Neutrophil (primary cell): ENCODE measurements around the gene GCN1.

Experiments
- H3K27ac ChIP-seq: fragments of 200-600 bp; sonication (generic); 2 replicates; pipeline ENCODE4 v1.5.1; 2016; ENCODE audit warnings: mild to moderate bottlenecking, moderate library complexity
- H3K27me3 ChIP-seq: fragments of 200-600 bp; sonication (generic); 2 replicates; pipeline ENCODE4 v1.6.0; 2016; ENCODE audit warnings: mild to moderate bottlenecking
- H3K36me3 ChIP-seq: fragments of 200-600 bp; sonication (generic); 2 replicates; pipeline ENCODE4 v1.5.1; 2017
- H3K4me1 ChIP-seq, 2 experiments: fragments of 200-600 bp in 1 of 2; sonication (generic) in 1 of 2; 1 replicate in 1 of 2; 2 replicates in 1 of 2; pipeline versions ENCODE4 v1.5.1 to v1.6.1; 2013 to 2016; ENCODE audit warnings: low read depth in 1 of 2, low read length in 1 of 2, mild to moderate bottlenecking in 1 of 2, moderate library complexity in 1 of 2; ENCODE audit not compliant: control insufficient read depth in 1 of 2, insufficient read depth in 1 of 2
- H3K4me3 ChIP-seq, 2 experiments: fragments of 200-600 bp in 1 of 2; sonication (generic) in 1 of 2; 1 replicate in 1 of 2; 2 replicates in 1 of 2; pipeline ENCODE4 v1.5.1; 2013 to 2016; ENCODE audit warnings: low read depth in 1 of 2, low read length in 1 of 2, mild to moderate bottlenecking in 1 of 2, moderate library complexity in 1 of 2
- H3K9me3 ChIP-seq: fragments of 200-600 bp; sonication (generic); 2 replicates; pipeline ENCODE4 v1.5.1; 2016
- TF ChIP-seq, protein P1 (sequence below): fragments of 200-600 bp; sonication (generic); IDR thresholded peaks from 2 replicates; pipeline ENCODE4 v1.5.1; 2016; ENCODE audit warnings: antibody characterized with exemption

GCN1 gene

DNA sequence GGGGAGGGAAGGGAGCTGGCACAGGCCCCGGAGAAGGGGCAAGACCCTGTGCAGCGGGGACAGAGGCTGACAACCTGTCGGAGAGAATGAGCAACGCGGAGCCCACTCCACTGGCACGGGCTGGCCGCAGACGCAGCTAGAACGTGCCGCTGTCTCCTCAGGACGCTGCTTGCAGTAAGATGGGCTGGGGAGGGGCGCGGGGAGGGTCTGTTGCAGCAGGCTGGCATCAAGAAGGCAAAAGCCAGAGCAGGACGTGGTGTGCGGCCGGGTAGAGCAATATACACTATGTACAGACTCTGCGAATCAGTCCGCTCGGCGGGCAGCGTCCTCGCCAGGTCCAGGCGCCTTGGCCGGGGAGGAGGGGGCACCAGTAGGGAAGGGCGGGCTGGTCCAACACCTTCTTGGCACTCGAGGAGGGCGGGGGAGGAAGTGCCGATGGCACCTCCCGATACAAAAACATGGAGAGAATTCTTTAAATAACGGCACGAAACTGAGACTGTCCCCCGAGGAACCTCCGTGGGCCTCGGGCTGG lies 97.8 kb downstream of the GCN1 start:
- Histone ChIP-seq H3K4me3 (no peak overlapping the region), H3K27ac (no peak overlapping the region), H3K27me3 (no peaks in the 10 kb centered on the region), H3K36me3 (peaks cover 100% of the 10 kb centered on the region), H3K4me1 (no peaks in the 10 kb centered on the region), H3K9me3 (no peaks in the 10 kb centered on the region)
- TF ChIP-seq, protein P1, sequence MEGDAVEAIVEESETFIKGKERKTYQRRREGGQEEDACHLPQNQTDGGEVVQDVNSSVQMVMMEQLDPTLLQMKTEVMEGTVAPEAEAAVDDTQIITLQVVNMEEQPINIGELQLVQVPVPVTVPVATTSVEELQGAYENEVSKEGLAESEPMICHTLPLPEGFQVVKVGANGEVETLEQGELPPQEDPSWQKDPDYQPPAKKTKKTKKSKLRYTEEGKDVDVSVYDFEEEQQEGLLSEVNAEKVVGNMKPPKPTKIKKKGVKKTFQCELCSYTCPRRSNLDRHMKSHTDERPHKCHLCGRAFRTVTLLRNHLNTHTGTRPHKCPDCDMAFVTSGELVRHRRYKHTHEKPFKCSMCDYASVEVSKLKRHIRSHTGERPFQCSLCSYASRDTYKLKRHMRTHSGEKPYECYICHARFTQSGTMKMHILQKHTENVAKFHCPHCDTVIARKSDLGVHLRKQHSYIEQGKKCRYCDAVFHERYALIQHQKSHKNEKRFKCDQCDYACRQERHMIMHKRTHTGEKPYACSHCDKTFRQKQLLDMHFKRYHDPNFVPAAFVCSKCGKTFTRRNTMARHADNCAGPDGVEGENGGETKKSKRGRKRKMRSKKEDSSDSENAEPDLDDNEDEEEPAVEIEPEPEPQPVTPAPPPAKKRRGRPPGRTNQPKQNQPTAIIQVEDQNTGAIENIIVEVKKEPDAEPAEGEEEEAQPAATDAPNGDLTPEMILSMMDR: no peak

DNA sequence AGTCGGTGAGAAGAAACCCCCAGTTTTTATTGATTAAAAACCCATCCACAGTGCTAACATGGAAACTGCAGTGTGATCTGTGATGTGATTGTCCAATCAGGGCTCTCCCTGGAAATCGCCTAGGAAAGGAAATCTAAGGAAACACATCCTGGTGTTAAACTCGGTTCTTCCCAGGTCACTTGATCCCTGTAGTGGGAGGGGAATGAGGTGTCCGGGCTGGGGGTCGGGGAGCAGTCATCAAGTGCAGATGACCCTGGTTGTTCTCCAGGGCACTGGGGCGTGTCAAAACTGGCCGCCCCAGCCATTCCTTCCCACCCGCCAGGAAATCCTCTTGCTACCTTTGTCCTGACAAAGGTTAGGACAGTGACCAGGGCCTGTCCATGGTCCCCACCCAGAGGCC lies 98.8 kb downstream of the GCN1 start:
- no peak overlapping the region for H3K27ac ChIP-seq
- H3K27me3 ChIP-seq: no peaks in the 10 kb centered on the region
- H3K4me3 ChIP-seq: no peak overlapping the region
- no peaks in the 10 kb centered on the region for H3K4me1 ChIP-seq
- peaks cover 94% of the 10 kb centered on the region for H3K36me3 ChIP-seq
- H3K9me3 ChIP-seq: no peaks in the 10 kb centered on the region
- TF ChIP-seq, protein P1: no peak

DNA sequence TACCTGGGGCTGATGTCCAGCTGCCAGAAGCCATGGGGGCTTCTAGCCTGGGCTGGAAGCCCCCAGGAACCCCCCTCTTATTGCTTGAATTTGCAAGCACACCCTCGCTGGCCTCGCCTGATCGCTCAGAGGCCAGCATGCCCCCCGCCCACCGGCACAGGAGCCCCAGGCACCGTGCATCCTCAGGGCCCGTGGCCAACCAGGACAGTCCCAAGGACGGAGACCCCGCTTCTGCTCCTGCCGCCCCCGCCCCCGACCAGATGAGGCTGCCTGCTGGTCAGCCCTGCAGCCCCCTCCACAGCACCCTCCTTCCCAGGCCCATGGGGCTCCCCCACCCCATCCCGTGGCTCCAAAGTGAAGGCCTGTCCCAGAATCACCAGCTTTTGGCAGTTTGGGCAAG lies 99.2 kb downstream of the GCN1 start:
- Histone ChIP-seq H3K27me3 (no peaks in the 10 kb centered on the region), H3K4me3 (no peak overlapping the region), H3K4me1 (no peaks in the 10 kb centered on the region), H3K9me3 (no peaks in the 10 kb centered on the region), H3K36me3 (peaks cover 90% of the 10 kb centered on the region), H3K27ac (no peak overlapping the region)
- TF ChIP-seq, protein P1: no peak

DNA sequence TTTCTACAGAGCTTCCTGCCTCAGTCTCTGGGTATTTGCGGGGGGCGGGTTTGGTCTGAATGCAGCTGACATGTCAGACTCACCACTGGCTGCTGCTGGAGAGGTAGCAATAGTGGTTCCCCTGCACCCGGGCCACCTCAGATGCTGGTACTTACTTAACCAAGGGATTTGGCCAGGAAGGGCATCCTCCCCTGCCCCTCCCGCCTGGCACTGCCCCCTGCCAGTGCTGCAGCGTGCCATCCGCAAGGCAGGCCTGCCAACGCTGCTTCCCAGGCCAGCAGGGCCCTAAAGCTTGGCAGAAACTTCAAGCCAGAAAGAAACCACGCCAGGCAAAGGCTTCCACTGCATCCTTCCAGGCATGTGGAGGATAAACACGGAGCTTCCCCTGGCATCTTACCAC lies 100.0 kb downstream of the GCN1 start:
- TF ChIP-seq, protein P1: no peak
- H3K9me3 ChIP-seq: no peaks in the 10 kb centered on the region
- H3K4me1 ChIP-seq: peaks cover under 1% of the 10 kb centered on the region in 2 experiments
- H3K4me3 ChIP-seq: no peak overlapping the region
- no peaks in the 10 kb centered on the region for H3K27me3 ChIP-seq
- no peak overlapping the region for H3K27ac ChIP-seq
- H3K36me3 ChIP-seq: peaks cover 82% of the 10 kb centered on the region

DNA sequence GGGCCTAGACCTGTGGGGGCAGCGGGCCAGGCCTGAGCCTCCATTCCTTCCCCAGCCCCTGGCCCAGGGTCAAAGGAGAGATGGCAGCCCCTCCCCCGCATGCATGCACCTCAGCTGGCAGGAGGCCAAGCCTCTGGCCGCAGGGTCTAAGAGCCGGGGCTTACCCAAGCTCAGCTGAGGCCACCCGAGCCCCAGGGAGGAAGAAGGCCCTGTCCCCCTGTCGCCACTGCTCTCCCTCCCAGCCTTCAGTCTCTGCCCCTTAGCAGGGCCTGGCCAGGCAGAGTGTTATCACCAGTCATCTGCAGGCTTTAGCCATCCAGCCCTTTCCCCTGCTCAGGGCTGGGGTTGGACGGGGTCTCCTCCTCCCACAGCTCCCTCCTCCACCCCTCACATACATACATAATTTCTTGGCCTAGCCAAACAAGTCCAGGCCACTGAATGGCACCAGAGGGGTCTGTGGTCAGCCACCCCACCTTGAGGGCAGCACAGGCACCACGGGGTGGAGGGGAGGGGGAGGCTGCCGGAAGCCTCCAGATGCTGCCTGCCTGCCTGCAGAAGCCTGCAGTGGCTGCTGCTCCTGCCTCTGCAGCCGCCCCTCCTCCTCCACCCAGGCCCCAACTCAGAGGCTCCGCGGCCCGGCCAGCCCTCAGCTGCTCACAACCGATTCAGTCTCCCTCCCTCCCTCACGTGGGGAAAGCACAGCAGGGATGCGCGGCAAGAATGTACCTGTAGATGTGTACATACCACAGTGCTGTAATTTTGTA lies 100.7 kb downstream of the GCN1 start:
- Histone ChIP-seq H3K4me3 (no peak overlapping the region), H3K36me3 (peaks cover 75% of the 10 kb centered on the region), H3K4me1 (peaks cover 7 to 8% of the 10 kb centered on the region in 2 experiments), H3K9me3 (no peaks in the 10 kb centered on the region), H3K27ac (no peak overlapping the region), H3K27me3 (peaks cover 3% of the 10 kb centered on the region)
- TF ChIP-seq, protein P1: no peak
